Stimulated activated CD8-positive, alpha-beta memory T cell treated with anti-CD3 and anti-CD28 coated beads, Interleukin-12 subunit alpha, Interleukin-12 subunit beta, amount 100 ng/mL, for 4 hours (primary cell): ENCODE results near the gene DNM2.
"Not testable (repeated sequence)": the region's sequence is repeated elsewhere in the genome, so short reads cannot be mapped to it uniquely, and the experiment has no call there.

Experiments
- DNase-seq: peaks from one replicate; pipeline ENCODE4 v3.0.0-alpha.2; 2020; ENCODE audit warnings: low read depth

The DNM2 gene

DNA sequence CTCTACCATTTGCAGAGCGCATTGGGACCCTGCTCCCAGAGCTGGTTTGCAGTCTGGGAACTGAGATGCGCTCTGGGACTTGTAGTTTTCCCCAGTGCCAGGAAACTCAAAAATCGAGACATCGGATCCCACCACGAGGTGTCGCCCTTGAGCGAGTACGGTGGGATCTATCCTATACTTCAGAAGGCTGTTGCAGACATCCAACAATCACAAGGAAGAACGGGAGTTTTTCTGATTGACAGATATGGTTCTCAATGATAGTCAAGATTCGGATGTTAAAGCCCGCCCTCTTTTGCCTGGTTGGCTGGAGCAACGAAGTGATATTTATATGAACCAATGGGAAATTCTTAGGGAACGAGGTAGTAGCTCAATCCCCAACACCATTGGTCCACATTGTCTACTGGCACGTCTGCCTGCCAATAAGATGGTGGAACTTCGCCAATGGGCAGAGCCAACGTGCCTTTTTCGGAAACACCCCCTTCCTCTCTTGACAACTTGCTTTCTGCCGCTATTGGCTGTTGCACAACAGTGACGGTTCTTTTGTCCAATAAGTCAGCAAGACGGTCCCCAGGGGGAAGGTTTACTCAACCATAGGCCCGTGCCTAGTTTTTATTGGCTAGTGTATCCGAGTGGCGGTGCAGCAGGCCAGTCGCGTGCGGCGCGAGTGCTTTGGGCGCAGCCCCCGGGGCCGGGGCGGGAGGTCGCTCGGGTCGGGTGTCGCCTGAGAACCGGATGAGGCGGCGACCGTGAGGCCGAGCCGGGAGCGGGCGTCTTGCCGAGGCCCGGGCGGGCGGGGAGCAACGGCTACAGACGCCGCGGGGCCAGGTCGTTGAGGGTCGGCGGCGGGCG, at the start of gene DNM2:
Gene DNM2, plus strand, starts transcription at position 724 of the 849 bp plus-strand sequence. CDS start 164 bp downstream, outside the sequence.
- DNase-seq = peak; percentile 94

- DNase-seq = no peak
Measured at GRCh38 chr19:10669246-10669645, 48.6 kb upstream of the DNM2 start.

- no peak for DNase-seq
Measured at GRCh38 chr19:10670182-10670581, 47.7 kb upstream of the DNM2 start.

- DNase-seq = no peak
Measured at GRCh38 chr19:10670876-10671804, 46.7 kb upstream of the DNM2 start.

DNA sequence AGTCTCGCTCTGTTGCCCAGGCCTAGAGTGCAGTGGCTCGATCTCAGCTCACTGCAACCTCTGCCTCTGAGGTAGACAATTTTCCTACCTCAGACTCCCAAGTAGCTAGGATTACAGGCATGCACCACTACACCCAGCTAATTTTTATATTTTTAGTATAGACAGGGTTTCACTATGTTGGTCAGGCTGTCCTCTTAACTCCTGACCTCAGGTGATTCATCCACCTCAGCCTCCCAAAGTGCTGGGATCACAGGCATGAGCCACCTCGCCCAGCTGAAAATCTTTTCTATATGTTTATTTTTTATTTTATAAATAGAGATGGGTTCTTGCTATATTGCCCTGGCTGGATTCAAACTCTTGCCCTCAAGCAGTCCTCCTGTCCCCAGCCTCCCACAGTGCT, 46.0 kb upstream of the DNM2 start:
- not testable (repeated sequence) for DNase-seq

- not testable (repeated sequence) for DNase-seq
Measured at GRCh38 chr19:10675214-10675613, 42.7 kb upstream of the DNM2 start.

DNA sequence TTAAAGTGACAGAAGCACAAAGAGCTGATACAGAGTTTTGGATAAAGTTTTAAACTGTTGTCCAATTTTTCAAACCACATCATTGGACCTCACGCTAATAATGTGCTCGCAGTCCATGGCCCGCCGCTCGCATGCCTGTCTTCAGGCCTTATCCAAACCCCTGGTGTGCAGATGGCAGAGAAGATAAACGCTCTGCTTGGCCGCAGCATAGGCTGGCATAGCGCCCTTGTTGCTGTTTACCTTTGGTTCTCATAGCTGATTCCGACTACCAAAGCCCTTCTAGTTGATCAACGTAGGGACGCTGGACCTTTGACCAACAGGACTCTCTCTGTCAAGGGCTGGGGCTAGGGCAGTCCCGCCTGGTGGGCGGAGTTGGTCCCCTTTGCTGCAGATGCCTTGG, 40.1 kb upstream of the DNM2 start:
- DNase-seq = no peak

GRCh38 chr19:10678813-10679212, 39.1 kb upstream of the DNM2 start:
- DNase-seq = no peak

DNA sequence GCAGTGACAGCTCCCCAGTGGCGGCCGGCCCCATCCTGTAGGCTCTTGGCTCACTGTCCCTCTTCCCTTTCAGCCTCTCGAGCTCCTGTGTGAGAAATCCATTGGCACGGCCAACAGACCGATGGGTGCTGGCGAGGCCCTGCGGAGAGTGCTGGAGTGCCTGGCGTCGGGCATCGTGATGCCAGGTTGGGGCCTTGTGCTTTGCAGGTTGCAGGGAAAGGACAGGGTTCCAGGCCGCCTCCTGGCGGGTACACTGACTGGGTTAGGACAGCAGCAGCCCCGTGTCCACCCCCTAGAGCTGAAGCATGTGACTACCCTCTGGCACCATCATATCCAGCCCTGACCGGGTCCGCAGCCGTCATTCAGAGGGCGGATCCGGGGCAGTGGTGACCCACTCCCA, 38.1 kb upstream of the DNM2 start:
- no peak for DNase-seq

- no peak for DNase-seq
Measured at GRCh38 chr19:10680545-10681135, 37.2 kb upstream of the DNM2 start.

GRCh38 chr19:10681658-10682057, 36.2 kb upstream of the DNM2 start:
- DNase-seq = no peak

- DNase-seq = no peak
Measured at GRCh38 chr19:10682397-10683063, 35.3 kb upstream of the DNM2 start.

- no peak for DNase-seq
Measured at GRCh38 chr19:10683064-10683426, 34.8 kb upstream of the DNM2 start.

GRCh38 chr19:10683582-10683981, 34.3 kb upstream of the DNM2 start:
- DNase-seq = no peak

DNA sequence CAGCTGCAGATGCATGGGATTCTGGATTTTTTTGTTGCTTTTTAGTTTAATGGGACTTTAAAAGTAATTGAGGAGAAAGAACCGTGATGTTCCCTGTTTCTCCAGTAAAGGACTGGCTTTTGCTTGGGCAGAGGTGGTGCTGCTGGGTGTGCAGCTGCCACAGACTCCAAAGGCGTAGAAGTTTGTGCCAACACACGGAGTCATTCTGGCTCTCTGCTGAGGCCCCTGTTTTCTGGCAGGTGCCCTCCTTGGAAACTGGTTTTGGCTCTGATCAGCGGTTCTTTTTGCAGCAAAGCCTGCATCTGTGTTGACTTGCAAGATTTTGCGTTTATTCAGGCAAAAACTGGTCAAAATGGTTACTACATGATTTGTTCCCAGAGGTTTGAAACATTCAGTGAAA, 32.7 kb upstream of the DNM2 start:
- DNase-seq = no peak

GRCh38 chr19:10686193-10686592, 31.7 kb upstream of the DNM2 start:
- no peak for DNase-seq

DNA sequence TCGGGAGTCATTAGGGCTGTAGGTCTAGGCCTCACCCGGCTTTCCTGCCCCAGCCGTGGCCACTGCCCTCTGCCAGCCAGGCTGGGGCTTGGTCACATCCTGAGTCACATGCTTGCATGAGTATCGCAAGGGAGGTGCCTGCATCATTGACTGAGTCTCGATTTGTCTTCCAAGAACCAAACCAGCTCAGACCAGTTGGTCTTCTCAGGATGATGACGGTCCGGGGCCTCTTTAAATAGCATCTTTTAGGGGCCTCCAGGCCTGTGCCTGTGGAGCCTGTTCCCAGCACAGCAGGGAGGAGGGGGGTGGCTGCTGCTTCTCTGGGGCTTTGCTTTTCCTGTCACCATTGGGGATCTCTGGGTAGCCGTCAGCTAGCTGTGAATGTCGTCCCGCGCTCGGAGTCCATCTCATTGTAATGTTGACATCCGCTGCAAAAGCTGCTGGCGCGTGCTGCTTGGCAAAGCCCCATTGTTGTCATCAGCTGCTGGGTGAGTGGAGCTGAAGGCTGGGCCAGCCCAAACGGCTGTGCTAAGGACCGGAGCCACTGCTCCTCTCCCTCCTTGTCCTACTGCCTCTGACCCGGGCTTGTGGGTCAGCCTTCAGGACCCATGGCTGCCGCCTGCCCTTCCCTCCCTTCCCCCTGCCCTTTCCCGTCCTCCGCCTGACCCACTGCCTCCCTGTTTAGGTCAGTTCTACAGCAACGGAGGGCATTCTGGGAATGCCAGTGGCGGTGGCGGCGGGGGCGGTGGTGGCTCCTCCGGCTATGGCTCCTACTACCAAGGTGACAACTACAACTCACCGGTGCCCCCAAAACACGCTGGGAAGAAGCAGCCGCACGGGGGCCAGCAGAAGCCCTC, 31.0 kb upstream of the DNM2 start:
- no peak for DNase-seq

- DNase-seq = no peak
Measured at GRCh38 chr19:10687518-10688288, 30.2 kb upstream of the DNM2 start.

DNA sequence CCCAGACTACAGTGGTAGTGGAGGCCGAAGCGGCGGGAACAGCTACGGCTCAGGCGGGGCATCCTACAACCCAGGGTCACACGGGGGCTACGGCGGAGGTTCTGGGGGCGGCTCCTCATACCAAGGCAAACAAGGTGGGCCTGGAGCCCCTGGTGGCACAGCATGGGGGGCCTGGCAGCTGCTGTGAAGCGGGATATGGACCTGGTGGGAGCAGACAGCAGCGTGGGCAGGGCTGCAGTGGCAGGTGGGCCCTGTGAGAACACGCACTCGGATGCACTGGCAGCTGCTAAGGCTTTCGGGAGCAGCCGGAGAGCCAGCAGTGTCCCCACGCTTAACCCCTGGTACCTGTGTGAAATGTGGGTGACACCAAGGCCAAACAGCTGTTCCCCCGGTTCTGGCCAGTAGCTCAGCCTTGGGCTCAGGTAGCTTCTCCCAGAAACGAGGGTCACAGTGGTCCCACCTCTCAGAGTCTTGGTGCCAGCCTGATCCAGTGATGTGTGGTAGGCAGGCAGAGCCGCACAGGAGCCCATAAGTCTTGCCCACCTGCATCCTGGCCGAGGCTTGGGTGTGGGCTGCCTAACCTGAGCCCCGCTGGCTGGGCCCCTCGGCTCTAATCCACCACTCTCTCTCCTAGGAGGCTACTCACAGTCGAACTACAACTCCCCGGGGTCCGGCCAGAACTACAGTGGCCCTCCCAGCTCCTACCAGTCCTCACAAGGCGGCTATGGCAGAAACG, 29.2 kb upstream of the DNM2 start:
- no peak for DNase-seq

DNA sequence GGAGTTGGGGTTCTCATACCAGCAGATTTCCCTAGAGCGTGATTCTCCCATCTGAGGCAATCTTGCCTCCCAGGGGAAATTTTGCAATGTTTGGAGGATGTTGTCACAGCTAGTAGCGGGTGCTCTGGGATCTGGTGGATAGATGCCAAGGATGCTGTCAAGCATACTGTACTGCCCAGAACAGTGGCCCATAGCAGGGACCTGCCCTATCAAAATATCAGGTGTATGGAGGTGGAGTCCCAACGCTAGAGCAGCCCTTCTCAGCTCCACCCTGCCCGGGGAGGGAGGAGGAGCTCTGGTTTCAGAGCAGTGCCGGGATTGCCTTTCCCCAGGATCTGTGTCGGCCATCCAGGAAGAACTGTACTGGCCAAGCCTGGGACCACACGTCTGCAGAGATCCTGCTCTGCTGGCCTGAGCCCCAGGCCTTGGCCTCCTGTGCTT, 27.5 kb upstream of the DNM2 start:
- no peak for DNase-seq
